A673 (cell line): ENCODE data around the gene ACVRL1. TPM values are rescaled to one million over a fixed set of nuclear protein-coding genes. Genes with fewer than 3 reads are reported as not detected.

ENCODE experiments used
- BruUV-seq: library from RNA; stranded (reverse); fragments of 400-500 nt; replicated peaks from 2 replicates; lab custom pipeline; 2021; lab: Mats Ljungman, UMichigan
- CTCF ChIA-PET: fragments of 300-600 bp; sonication (Branson Sonifier 250); formaldehyde crosslinking; loops from one replicate; lab custom pipeline; 2022; ENCODE audit warnings: antibody characterized with exemption; lab: Charles Lee
- POLR2A ChIA-PET: fragments of 300-600 bp; sonication (Branson Sonifier 250); formaldehyde crosslinking; loops from one replicate; lab custom pipeline; 2022; ENCODE audit warnings: antibody characterized with exemption; ENCODE audit not compliant: low non-redundant PET; lab: Charles Lee
- DNase-seq: peaks from one replicate; pipeline ENCODE4 v3.0.0-alpha.2; 2015; ENCODE audit warnings: low spot score
- H3K27ac ChIP-seq: fragments of 200-600 bp; sonication (generic); 2 replicates; pipeline ENCODE4 v1.5.1; 2016; ENCODE audit warnings: mixed run types, low read depth, mild to moderate bottlenecking, mixed read lengths, antibody characterized with exemption, low read length; ENCODE audit not compliant: poor library complexity, severe bottlenecking
- H3K27me3 ChIP-seq: fragments of 200-600 bp; sonication (generic); replicated peaks from 2 replicates; pipeline ENCODE4 v1.6.1; 2017; ENCODE audit warnings: mixed run types, low read depth, mild to moderate bottlenecking, mixed read lengths, antibody characterized with exemption, low read length; ENCODE audit not compliant: insufficient read depth, poor library complexity
- H3K36me3 ChIP-seq: fragments of 200-600 bp; sonication (generic); 2 replicates; pipeline ENCODE4 v1.6.1; 2016; ENCODE audit warnings: mixed run types, mild to moderate bottlenecking, mixed read lengths, antibody characterized with exemption, low read length; ENCODE audit not compliant: insufficient read depth, poor library complexity, severe bottlenecking
- H3K4me1 ChIP-seq: fragments of 200-600 bp; sonication (generic); 2 replicates; pipeline ENCODE4 v1.6.1; 2017; ENCODE audit warnings: mixed run types, mild to moderate bottlenecking, mixed read lengths, antibody characterized with exemption, low read length; ENCODE audit not compliant: insufficient read depth, poor library complexity, severe bottlenecking
- H3K4me3 ChIP-seq: fragments of 200-600 bp; sonication (generic); 2 replicates; pipeline ENCODE4 v1.5.1; 2016; ENCODE audit warnings: low read depth, mixed run types, mild to moderate bottlenecking, mixed read lengths, low read length; ENCODE audit not compliant: poor library complexity, severe bottlenecking
- H3K9me3 ChIP-seq: fragments of 200-600 bp; sonication (generic); 2 replicates; pipeline ENCODE4 v1.6.1; 2016; ENCODE audit warnings: mixed run types, low read depth, mild to moderate bottlenecking, mixed read lengths, antibody characterized with exemption, low read length; ENCODE audit not compliant: poor library complexity, severe bottlenecking
- EZH2 ChIP-seq: fragments of 200-600 bp; sonication (generic); IDR thresholded peaks from 2 replicates; pipeline ENCODE4 v1.6.1; 2017; ENCODE audit warnings: borderline replicate concordance, low read depth, mild to moderate bottlenecking, mixed read lengths, antibody characterized with exemption, low read length; ENCODE audit not compliant: poor library complexity, severe bottlenecking
- intact Hi-C: fragments of 100-400 bp; cut with micrococcal nuclease; formaldehyde crosslinking; loops from one replicate; pipeline ENCODE4 v1.10.0; 2022; ENCODE audit not compliant: unreplicated experiment
- total RNA-seq: library from RNA; stranded (reverse); gene quantifications from 2 replicates; pipeline ENCODE4 v1.2.3, GENCODE V29; 2021
- TF ChIP-seq, protein P1 (sequence below): fragments of 300-800, 200-600 bp; sonication (generic); conservative IDR thresholded peaks from 2 replicates; pipeline ENCODE4 v1.5.1; 2017; ENCODE audit warnings: low read depth, mild to moderate bottlenecking, antibody characterized with exemption, low read length, moderate library complexity, mixed read lengths

The ACVRL1 gene
- total RNA-seq, 1 experiment from 2014 or later = 0.17 TPM

DNA sequence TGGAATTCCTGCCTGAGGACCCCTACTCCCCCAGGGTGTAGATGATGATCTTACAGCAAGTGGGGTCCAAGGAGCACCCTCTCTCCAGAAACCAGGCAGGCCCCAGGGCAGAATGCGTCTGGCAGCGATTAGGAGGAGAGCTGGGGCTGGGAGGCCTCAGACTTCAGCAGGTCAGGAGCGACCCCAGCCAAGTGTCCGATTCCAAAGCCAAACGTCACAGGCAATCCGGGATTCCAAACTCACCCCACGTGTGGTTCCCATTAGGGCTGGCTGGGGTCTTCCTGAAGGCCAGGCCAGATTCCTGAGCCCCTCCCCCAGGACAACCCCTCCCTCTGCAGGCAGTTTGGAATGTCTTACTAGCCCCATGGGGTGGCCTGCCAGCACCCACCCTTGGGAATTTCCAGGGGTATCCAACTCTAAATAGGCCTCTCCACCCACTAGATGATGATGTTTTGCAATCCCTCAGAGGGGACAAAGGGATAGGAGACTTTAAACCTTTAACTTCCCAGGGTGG, 41.5 kb upstream of the ACVRL1 start:
- Histone ChIP-seq H3K4me3 (no peak overlapping the region), H3K4me1 (peaks cover 30% of the 10 kb centered on the region), H3K27me3 (no peaks in the 10 kb centered on the region), H3K36me3 (no peaks in the 10 kb centered on the region), H3K9me3 (no peaks in the 10 kb centered on the region), H3K27ac (no peak overlapping the region)
- no TSS peak for BruUV-seq
- TF ChIP-seq, protein P1, sequence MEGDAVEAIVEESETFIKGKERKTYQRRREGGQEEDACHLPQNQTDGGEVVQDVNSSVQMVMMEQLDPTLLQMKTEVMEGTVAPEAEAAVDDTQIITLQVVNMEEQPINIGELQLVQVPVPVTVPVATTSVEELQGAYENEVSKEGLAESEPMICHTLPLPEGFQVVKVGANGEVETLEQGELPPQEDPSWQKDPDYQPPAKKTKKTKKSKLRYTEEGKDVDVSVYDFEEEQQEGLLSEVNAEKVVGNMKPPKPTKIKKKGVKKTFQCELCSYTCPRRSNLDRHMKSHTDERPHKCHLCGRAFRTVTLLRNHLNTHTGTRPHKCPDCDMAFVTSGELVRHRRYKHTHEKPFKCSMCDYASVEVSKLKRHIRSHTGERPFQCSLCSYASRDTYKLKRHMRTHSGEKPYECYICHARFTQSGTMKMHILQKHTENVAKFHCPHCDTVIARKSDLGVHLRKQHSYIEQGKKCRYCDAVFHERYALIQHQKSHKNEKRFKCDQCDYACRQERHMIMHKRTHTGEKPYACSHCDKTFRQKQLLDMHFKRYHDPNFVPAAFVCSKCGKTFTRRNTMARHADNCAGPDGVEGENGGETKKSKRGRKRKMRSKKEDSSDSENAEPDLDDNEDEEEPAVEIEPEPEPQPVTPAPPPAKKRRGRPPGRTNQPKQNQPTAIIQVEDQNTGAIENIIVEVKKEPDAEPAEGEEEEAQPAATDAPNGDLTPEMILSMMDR = no peak
- TF ChIP-seq EZH2 = no peak
- no peak for DNase-seq
- intact Hi-C loops = no loop called here
- ChIA-PET POLR2A (no interaction called here), CTCF (no interaction called here)

GRCh38 chr12:51866324-51866723, 41.0 kb upstream of the ACVRL1 start:
- no peaks in the 10 kb centered on the region for H3K27me3 ChIP-seq
- no peak for DNase-seq
- intact Hi-C loops = no loop called here
- POLR2A ChIA-PET = no interaction called here
- H3K9me3 ChIP-seq = no peaks in the 10 kb centered on the region
- H3K4me3 ChIP-seq = no peak overlapping the region
- BruUV-seq = no TSS peak
- peaks cover 30% of the 10 kb centered on the region for H3K4me1 ChIP-seq
- H3K27ac ChIP-seq = no peak overlapping the region
- TF ChIP-seq EZH2 = no peak
- TF ChIP-seq, protein P1 = no peak
- CTCF ChIA-PET = no interaction called here
- no peaks in the 10 kb centered on the region for H3K36me3 ChIP-seq

GRCh38 chr12:51866762-51867161, 40.5 kb upstream of the ACVRL1 start:
- Histone ChIP-seq H3K4me3 (no peak overlapping the region), H3K4me1 (peaks cover 30% of the 10 kb centered on the region), H3K27ac (no peak overlapping the region), H3K27me3 (no peaks in the 10 kb centered on the region), H3K9me3 (no peaks in the 10 kb centered on the region), H3K36me3 (no peaks in the 10 kb centered on the region)
- no TSS peak for BruUV-seq
- no peak for DNase-seq
- POLR2A ChIA-PET = no interaction called here
- intact Hi-C loops = no loop called here
- TF ChIP-seq, protein P1 = no peak
- CTCF ChIA-PET = no interaction called here
